ENCODE measurements around the gene NR2F2. TPM values are rescaled to one million over a fixed set of nuclear protein-coding genes. Genes with fewer than 3 reads are reported as not detected.

The NR2F2 gene
- total and polyA plus RNA-seq, 2 experiments from 2014 or later, result 0.16 TPM; not detected in 1

GRCh38 chr15:96311956-96312294, 18.6 kb upstream of the NR2F2 start:
- no peak overlapping the region for H3K4me3 Mint-ChIP-seq
- H3K4me3 ChIP-seq, result no peak overlapping the region
- DNase-seq (ENCODE audit: low spot score) (no peak), ATAC-seq (no peak)
- no peaks in the 10 kb centered on the region for H3K36me3 ChIP-seq (ENCODE audit: insufficient read depth)
- no peak overlapping the region for H3K4me2 ChIP-seq
- H4K20me1 ChIP-seq (replicated peaks; ENCODE audit: insufficient read depth), result no peaks in the 10 kb centered on the region
- H3K9me2 ChIP-seq (ENCODE audit: insufficient read depth), result no peaks in the 10 kb centered on the region
- H3K27me3 ChIP-seq (ENCODE audit: insufficient read depth), result peaks cover 23% of the 10 kb centered on the region; the same call in 1 of the 2 replicates
- H3K27ac ChIP-seq (ENCODE audit: low read depth), result no peak overlapping the region
- H3K27ac Mint-ChIP-seq, result no peak overlapping the region
- H3K4me1 Mint-ChIP-seq, result peaks cover 15% of the 10 kb centered on the region
- H3K79me2 ChIP-seq (replicated peaks; ENCODE audit: insufficient read depth), result no peaks in the 10 kb centered on the region
- H3K36me3 Mint-ChIP-seq (ENCODE audit: low read depth), result no peaks in the 10 kb centered on the region
- H3K4me1 ChIP-seq (ENCODE audit: insufficient read depth), result peaks cover 28% of the 10 kb centered on the region
- H2AFZ ChIP-seq, result no peak overlapping the region
- H3K9me3 Mint-ChIP-seq, result no peaks in the 10 kb centered on the region
- TF ChIP-seq EZH2 (IDR thresholded peaks at IDR 0.05; ENCODE audit: low read depth, unreplicated experiment), result no peak
- no peak for TF ChIP-seq ZNF114 (CRISPR knock-in tag; IDR thresholded peaks at IDR 0.05)
- no peak for TF ChIP-seq EZH2phosphoT487 (IDR thresholded peaks at IDR 0.05; ENCODE audit: unreplicated experiment)
- no peak for TF ChIP-seq NANOG (IDR thresholded peaks at IDR 0.05; ENCODE audit: borderline replicate concordance)
- TF ChIP-seq POLR2AphosphoS5 (IDR thresholded peaks at IDR 0.05; ENCODE audit: low read depth), result no peak
- no peaks in the 10 kb centered on the region for H3K27me3 Mint-ChIP-seq (ENCODE audit: insufficient read depth, low read depth, poor library complexity)
- H3F3A ChIP-seq (replicated peaks; ENCODE audit: low read depth), result no peaks in the 10 kb centered on the region

GRCh38 chr15:96312641-96313335, 17.7 kb upstream of the NR2F2 start:
- ATAC-seq, result no peak
- Histone ChIP-seq H3K4me1 (ENCODE audit: insufficient read depth) (peaks cover 32% of the 10 kb centered on the region), H3K79me2 (replicated peaks; ENCODE audit: insufficient read depth) (no peaks in the 10 kb centered on the region), H3F3A (replicated peaks; ENCODE audit: low read depth) (no peaks in the 10 kb centered on the region), H3K4me2 (no peak overlapping the region), H4K20me1 (replicated peaks; ENCODE audit: insufficient read depth) (no peaks in the 10 kb centered on the region), H3K36me3 (ENCODE audit: insufficient read depth) (no peaks in the 10 kb centered on the region), H3K9me2 (ENCODE audit: insufficient read depth) (no peaks in the 10 kb centered on the region), H3K27me3 (ENCODE audit: insufficient read depth) (peaks cover 31% of the 10 kb centered on the region), H2AFZ (no peak overlapping the region), H3K27ac (ENCODE audit: low read depth) (no peak overlapping the region), H3K4me3 (no peak overlapping the region)
- TF ChIP-seq REST (IDR thresholded peaks at IDR 0.05; ENCODE audit: unreplicated experiment), result no peak
- no peak for TF ChIP-seq EZH2phosphoT487 (IDR thresholded peaks at IDR 0.05; ENCODE audit: unreplicated experiment)
- no peak for TF ChIP-seq CREB1 (CRISPR knock-in tag; IDR thresholded peaks at IDR 0.05; ENCODE audit: low read depth)
- TF ChIP-seq ZNF114 (CRISPR knock-in tag; IDR thresholded peaks at IDR 0.05), result no peak
- TF ChIP-seq ZNF331 (CRISPR knock-in tag; IDR thresholded peaks at IDR 0.05; ENCODE audit: low read depth), result no peak
- no peak for TF ChIP-seq STAT1 (IDR thresholded peaks at IDR 0.05; ENCODE audit: unreplicated experiment)
- TF ChIP-seq NANOG (IDR thresholded peaks at IDR 0.05; ENCODE audit: borderline replicate concordance), result no peak
- Mint-ChIP-seq H3K27ac (no peak overlapping the region), H3K4me1 (peaks cover 15% of the 10 kb centered on the region), H3K27me3 (ENCODE audit: insufficient read depth, low read depth, poor library complexity) (peaks cover 6% of the 10 kb centered on the region), H3K4me3 (no peak overlapping the region), H3K36me3 (ENCODE audit: low read depth) (no peaks in the 10 kb centered on the region), H3K9me3 (no peaks in the 10 kb centered on the region)
- no peak for DNase-seq (ENCODE audit: low spot score)
